KMS-11 (cell line): ENCODE results near the gene DNALI1.
"Not testable (repeated sequence)": the region's sequence is repeated elsewhere in the genome, so short reads cannot be mapped to it uniquely, and the experiment has no call there.

Source experiments
- H2AFZ ChIP-seq: fragments of 200-600 bp; sonication (generic); 2 replicates; pipeline ENCODE4 v1.6.1; 2016; ENCODE audit warnings: antibody characterized with exemption, mixed run types, low read depth
- H3K27ac ChIP-seq: fragments of 200-600 bp; sonication (generic); 2 replicates; pipeline ENCODE4 v1.6.1; 2016; ENCODE audit warnings: mild to moderate bottlenecking, mixed run types
- H3K27me3 ChIP-seq: fragments of 200-600 bp; sonication (generic); 2 replicates; pipeline ENCODE4 v1.6.1; 2017; ENCODE audit warnings: mild to moderate bottlenecking, low read depth, mixed run types, moderate library complexity; ENCODE audit not compliant: insufficient read depth
- H3K36me3 ChIP-seq: fragments of 200-600 bp; sonication (generic); 2 replicates; pipeline ENCODE4 v1.6.1; 2017; ENCODE audit warnings: mild to moderate bottlenecking, mixed run types; ENCODE audit not compliant: insufficient read depth
- H3K4me1 ChIP-seq: fragments of 200-600 bp; sonication (generic); 2 replicates; pipeline ENCODE4 v1.6.1; 2016; ENCODE audit warnings: mild to moderate bottlenecking, low read depth, mixed run types; ENCODE audit not compliant: poor library complexity, severe bottlenecking
- H3K4me2 ChIP-seq: fragments of 200-600 bp; sonication (generic); 2 replicates; pipeline ENCODE4 v1.7.0; 2016; ENCODE audit warnings: mild to moderate bottlenecking, mixed run types
- H3K4me3 ChIP-seq: fragments of 200-600 bp; sonication (generic); IDR thresholded peaks from 2 replicates; pipeline ENCODE4 v1.6.1; 2017; ENCODE audit warnings: low read depth, low read length, mixed read lengths; ENCODE audit not compliant: insufficient read depth
- H3K79me2 ChIP-seq: fragments of 200-600 bp; sonication (generic); 2 replicates; pipeline ENCODE4 v1.6.1; 2016; ENCODE audit warnings: low read depth, mixed run types; ENCODE audit not compliant: insufficient read depth
- H3K9ac ChIP-seq: fragments of 200-600 bp; sonication (generic); 2 replicates; pipeline ENCODE4 v1.6.1; 2016; ENCODE audit warnings: mild to moderate bottlenecking, mixed run types
- H4K20me1 ChIP-seq: fragments of 200-600 bp; sonication (generic); 2 replicates; pipeline ENCODE4 v1.6.1; 2016; ENCODE audit warnings: mild to moderate bottlenecking, mixed run types; ENCODE audit not compliant: insufficient read depth
- TF ChIP-seq, protein P1 (sequence below): fragments of 200-600 bp; sonication (generic); conservative IDR thresholded peaks from 2 replicates; pipeline ENCODE4 v1.6.1; 2017; ENCODE audit warnings: low read depth, mild to moderate bottlenecking, antibody characterized with exemption, low read length, moderate library complexity, mixed read lengths

DNALI1 gene

DNA sequence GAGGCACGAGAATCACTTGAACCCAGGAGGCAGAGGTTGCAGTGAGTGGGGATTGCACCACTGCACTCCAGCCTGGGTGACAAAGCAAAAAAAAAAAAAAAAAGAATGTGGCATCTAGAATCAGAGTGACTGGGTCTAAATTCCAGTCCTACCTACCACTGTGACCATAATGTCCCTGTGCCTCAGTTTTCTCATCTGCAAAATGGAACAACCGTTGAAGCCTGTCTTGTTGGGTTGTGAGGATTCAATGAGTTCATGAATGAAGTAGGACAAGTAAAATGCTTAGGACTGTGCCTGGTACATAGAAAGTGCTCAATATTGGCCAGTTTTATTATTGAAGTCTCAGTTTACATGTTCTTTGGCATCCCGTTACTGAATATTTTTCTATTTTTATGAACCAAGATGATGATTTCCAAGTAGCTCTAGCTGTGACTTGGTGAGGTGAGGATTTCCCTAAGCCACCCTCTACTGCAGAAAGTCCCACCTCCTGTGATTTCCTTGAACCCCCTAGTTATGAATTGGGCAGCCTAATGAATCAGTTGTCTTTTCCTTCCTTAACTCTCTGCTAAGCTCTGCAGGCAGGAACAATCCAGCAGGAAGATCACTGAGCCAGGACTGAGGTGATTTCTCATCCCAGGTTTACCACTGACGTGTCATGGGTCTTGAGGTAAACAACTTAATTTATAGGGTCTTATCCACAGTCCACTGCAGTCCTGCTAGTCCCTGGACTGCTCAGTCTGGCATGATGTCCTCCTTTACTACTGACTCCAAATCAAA lies 23.2 kb upstream of the DNALI1 start:
- H3K4me1 ChIP-seq: peaks cover 22% of the 10 kb centered on the region
- H3K4me3 ChIP-seq: no peak overlapping the region
- H3K4me2 ChIP-seq: no peak overlapping the region
- H3K79me2 ChIP-seq: no peaks in the 10 kb centered on the region
- no peaks in the 10 kb centered on the region for H3K27me3 ChIP-seq
- H3K27ac ChIP-seq: no peak overlapping the region
- TF ChIP-seq, protein P1, sequence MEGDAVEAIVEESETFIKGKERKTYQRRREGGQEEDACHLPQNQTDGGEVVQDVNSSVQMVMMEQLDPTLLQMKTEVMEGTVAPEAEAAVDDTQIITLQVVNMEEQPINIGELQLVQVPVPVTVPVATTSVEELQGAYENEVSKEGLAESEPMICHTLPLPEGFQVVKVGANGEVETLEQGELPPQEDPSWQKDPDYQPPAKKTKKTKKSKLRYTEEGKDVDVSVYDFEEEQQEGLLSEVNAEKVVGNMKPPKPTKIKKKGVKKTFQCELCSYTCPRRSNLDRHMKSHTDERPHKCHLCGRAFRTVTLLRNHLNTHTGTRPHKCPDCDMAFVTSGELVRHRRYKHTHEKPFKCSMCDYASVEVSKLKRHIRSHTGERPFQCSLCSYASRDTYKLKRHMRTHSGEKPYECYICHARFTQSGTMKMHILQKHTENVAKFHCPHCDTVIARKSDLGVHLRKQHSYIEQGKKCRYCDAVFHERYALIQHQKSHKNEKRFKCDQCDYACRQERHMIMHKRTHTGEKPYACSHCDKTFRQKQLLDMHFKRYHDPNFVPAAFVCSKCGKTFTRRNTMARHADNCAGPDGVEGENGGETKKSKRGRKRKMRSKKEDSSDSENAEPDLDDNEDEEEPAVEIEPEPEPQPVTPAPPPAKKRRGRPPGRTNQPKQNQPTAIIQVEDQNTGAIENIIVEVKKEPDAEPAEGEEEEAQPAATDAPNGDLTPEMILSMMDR: no peak
- no peaks in the 10 kb centered on the region for H4K20me1 ChIP-seq
- no peak overlapping the region for H3K9ac ChIP-seq
- no peak overlapping the region for H2AFZ ChIP-seq
- H3K36me3 ChIP-seq: no peaks in the 10 kb centered on the region

DNA sequence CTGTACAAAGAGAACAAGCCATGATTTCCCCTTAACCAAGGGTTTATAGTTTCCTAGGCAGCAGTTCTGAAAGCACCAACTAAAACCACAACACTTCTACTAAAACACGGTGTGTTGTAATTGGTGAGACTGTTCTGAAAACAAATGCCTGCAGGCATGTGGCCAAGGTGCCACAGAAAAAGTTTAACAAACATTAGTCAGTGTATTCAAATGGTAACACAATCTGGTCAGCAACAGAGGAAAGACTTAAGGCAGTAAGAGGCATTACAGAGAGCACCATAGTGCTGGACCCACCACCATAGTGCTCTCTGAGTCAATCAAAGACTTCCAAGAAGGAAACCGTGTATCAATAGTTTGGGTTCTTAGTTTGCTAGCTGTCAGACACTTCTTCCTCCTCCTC lies 19.4 kb upstream of the DNALI1 start:
- Histone ChIP-seq H3K27ac (peak overlapping the region; percentile 54), H3K27me3 (no peaks in the 10 kb centered on the region), H4K20me1 (no peaks in the 10 kb centered on the region), H2AFZ (no peak overlapping the region), H3K79me2 (no peaks in the 10 kb centered on the region), H3K36me3 (0 out of 2 replicates have a peak, but pooled peaks cover 4% of the 10 kb centered on the region), H3K4me3 (no peak overlapping the region), H3K4me2 (peak overlapping the region; percentile 43; the same call in 1 of the 2 replicates), H3K4me1 (peaks cover 22% of the 10 kb centered on the region), H3K9ac (no peak overlapping the region; the same call in 1 of the 2 replicates)
- TF ChIP-seq, protein P1: no peak

DNA sequence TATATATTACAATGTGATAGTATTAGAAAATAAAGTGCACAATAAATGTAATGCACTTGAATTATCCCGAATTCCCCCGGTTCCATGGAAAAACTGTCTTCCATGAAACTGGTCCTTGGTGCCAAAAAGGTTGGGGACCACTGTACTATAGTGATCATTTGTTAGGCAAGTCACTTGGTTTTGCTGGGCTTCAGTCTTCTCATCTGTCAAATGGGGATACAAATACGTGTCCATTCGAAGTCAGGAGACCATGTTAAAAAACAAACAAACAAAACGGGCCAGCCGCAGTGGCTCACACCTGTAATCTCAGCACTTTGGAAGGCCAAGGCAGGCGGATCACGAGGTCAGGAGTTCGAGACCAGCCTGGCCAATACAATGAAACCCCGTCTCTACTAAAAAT lies 17.6 kb upstream of the DNALI1 start:
- not testable (repeated sequence) for H3K4me2 ChIP-seq, H3K36me3 ChIP-seq, H3K27ac ChIP-seq, H4K20me1 ChIP-seq, H3K4me3 ChIP-seq, H3K9ac ChIP-seq, H2AFZ ChIP-seq, H3K79me2 ChIP-seq, H3K27me3 ChIP-seq
- H3K4me1 ChIP-seq: peaks cover 22% of the 10 kb centered on the region

DNA sequence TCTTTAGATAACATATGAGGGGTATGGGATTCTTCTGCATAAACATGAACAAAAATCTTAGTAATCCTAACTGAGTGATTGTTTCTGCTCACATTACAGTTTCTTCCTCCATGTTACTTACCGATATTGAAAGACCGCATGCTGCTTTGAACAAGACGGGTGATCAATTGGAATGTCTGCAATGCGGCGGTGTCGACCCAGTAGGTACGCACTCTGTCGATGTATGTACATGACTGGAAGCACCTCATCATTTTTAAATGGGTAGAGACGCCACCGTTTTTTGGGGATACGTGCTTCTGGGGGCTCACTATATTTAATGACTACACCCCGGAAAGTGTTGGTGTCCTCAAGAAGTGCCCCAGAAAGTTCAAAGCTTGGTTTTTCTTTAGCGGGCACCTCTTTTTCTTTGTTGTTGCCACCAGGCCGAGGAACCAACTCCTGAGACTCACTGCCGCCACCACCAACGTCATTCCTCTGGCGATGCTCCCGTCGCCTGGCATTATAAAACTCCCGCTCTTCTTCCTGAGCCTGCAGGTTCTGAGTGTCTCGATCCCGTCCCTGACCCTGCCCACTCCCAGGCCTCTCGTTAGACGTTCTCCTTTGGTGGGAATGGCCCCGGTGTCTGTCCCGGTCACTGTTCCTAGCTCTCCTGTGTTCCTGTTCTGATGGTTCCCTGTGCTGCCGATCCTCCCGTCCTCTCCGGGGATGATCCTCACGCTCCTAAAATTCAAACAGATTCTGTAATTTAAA lies 16.5 kb upstream of the DNALI1 start:
- Histone ChIP-seq H3K4me3 (no peak overlapping the region), H2AFZ (no peak overlapping the region), H3K36me3 (0 out of 2 replicates have a peak, but pooled peaks cover 4% of the 10 kb centered on the region), H3K4me1 (peaks cover 22% of the 10 kb centered on the region), H4K20me1 (no peaks in the 10 kb centered on the region), H3K27me3 (no peaks in the 10 kb centered on the region), H3K79me2 (no peaks in the 10 kb centered on the region), H3K9ac (no peak overlapping the region), H3K4me2 (no peak overlapping the region), H3K27ac (no peak overlapping the region)
- TF ChIP-seq, protein P1: no peak
